A673 (cell line): ENCODE results near the gene MRGPRF. TPM values are rescaled to one million over a fixed set of nuclear protein-coding genes. Genes with fewer than 3 reads are reported as not detected.

Experiments used
- Bru-seq: library from RNA; stranded (reverse); fragments of 400-500 nt; gene quantifications from one replicate; lab custom pipeline; 2021; lab: Mats Ljungman, UMichigan
- BruChase-seq, 2 experiments: library from RNA; stranded (reverse); fragments of 400-500 nt; gene quantifications; one replicate each; lab custom pipeline; 2021; lab: Mats Ljungman, UMichigan
- BruUV-seq: library from RNA; stranded (reverse); fragments of 400-500 nt; replicated peaks from 2 replicates; lab custom pipeline; 2021; lab: Mats Ljungman, UMichigan
- CTCF ChIA-PET: fragments of 300-600 bp; sonication (Branson Sonifier 250); formaldehyde crosslinking; loops from one replicate; lab custom pipeline; 2022; ENCODE audit warnings: antibody characterized with exemption; lab: Charles Lee
- POLR2A ChIA-PET: fragments of 300-600 bp; sonication (Branson Sonifier 250); formaldehyde crosslinking; loops from one replicate; lab custom pipeline; 2022; ENCODE audit warnings: antibody characterized with exemption; ENCODE audit not compliant: low non-redundant PET; lab: Charles Lee
- DNase-seq: peaks from one replicate; pipeline ENCODE4 v3.0.0-alpha.2; 2015; ENCODE audit warnings: low spot score
- H3K27ac ChIP-seq: fragments of 200-600 bp; sonication (generic); 2 replicates; pipeline ENCODE4 v1.5.1; 2016; ENCODE audit warnings: mixed run types, low read depth, mild to moderate bottlenecking, mixed read lengths, antibody characterized with exemption, low read length; ENCODE audit not compliant: poor library complexity, severe bottlenecking
- H3K27me3 ChIP-seq: fragments of 200-600 bp; sonication (generic); replicated peaks from 2 replicates; pipeline ENCODE4 v1.6.1; 2017; ENCODE audit warnings: mixed run types, low read depth, mild to moderate bottlenecking, mixed read lengths, antibody characterized with exemption, low read length; ENCODE audit not compliant: insufficient read depth, poor library complexity
- H3K36me3 ChIP-seq: fragments of 200-600 bp; sonication (generic); 2 replicates; pipeline ENCODE4 v1.6.1; 2016; ENCODE audit warnings: mixed run types, mild to moderate bottlenecking, mixed read lengths, antibody characterized with exemption, low read length; ENCODE audit not compliant: insufficient read depth, poor library complexity, severe bottlenecking
- H3K4me1 ChIP-seq: fragments of 200-600 bp; sonication (generic); 2 replicates; pipeline ENCODE4 v1.6.1; 2017; ENCODE audit warnings: mixed run types, mild to moderate bottlenecking, mixed read lengths, antibody characterized with exemption, low read length; ENCODE audit not compliant: insufficient read depth, poor library complexity, severe bottlenecking
- H3K4me3 ChIP-seq: fragments of 200-600 bp; sonication (generic); 2 replicates; pipeline ENCODE4 v1.5.1; 2016; ENCODE audit warnings: low read depth, mixed run types, mild to moderate bottlenecking, mixed read lengths, low read length; ENCODE audit not compliant: poor library complexity, severe bottlenecking
- H3K9me3 ChIP-seq: fragments of 200-600 bp; sonication (generic); 2 replicates; pipeline ENCODE4 v1.6.1; 2016; ENCODE audit warnings: mixed run types, low read depth, mild to moderate bottlenecking, mixed read lengths, antibody characterized with exemption, low read length; ENCODE audit not compliant: poor library complexity, severe bottlenecking
- EZH2 ChIP-seq: fragments of 200-600 bp; sonication (generic); IDR thresholded peaks from 2 replicates; pipeline ENCODE4 v1.6.1; 2017; ENCODE audit warnings: borderline replicate concordance, low read depth, mild to moderate bottlenecking, mixed read lengths, antibody characterized with exemption, low read length; ENCODE audit not compliant: poor library complexity, severe bottlenecking
- intact Hi-C: fragments of 100-400 bp; cut with micrococcal nuclease; formaldehyde crosslinking; loops from one replicate; pipeline ENCODE4 v1.10.0; 2022; ENCODE audit not compliant: unreplicated experiment
- long read RNA-seq: library from polyadenylated mRNA; stranded (forward); transcript quantifications from one replicate; pipeline ENCODE4 v2.0.0, GENCODE V29; 2022
- total RNA-seq: library from RNA; stranded (reverse); gene quantifications from 2 replicates; pipeline ENCODE4 v1.2.3, GENCODE V29; 2021
- TF ChIP-seq, protein P1 (sequence below): fragments of 300-800, 200-600 bp; sonication (generic); conservative IDR thresholded peaks from 2 replicates; pipeline ENCODE4 v1.5.1; 2017; ENCODE audit warnings: low read depth, mild to moderate bottlenecking, antibody characterized with exemption, low read length, moderate library complexity, mixed read lengths

MRGPRF gene, protein sequence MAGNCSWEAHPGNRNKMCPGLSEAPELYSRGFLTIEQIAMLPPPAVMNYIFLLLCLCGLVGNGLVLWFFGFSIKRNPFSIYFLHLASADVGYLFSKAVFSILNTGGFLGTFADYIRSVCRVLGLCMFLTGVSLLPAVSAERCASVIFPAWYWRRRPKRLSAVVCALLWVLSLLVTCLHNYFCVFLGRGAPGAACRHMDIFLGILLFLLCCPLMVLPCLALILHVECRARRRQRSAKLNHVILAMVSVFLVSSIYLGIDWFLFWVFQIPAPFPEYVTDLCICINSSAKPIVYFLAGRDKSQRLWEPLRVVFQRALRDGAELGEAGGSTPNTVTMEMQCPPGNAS
- total RNA-seq (5.2 and 9.3 TPM in 2 replicates), Bru-seq, nascent RNA (percentile 35 among the genes with signal in this experiment), BruChase-seq, experiment 1, labeled RNA remaining after a 2-hour chase (percentile 42 among the genes with signal in this experiment), BruChase-seq, experiment 2, labeled RNA remaining after a 6-hour chase (percentile 45 among the genes with signal in this experiment)
- long read RNA-seq, transcript MRGPRF-201 (3 exons, 2,295 nt) = major isoform, 7 of 15 reads
- long read RNA-seq, partial matches to known transcripts = 0 of 15 reads
- long read RNA-seq, other reads (novel, unspliced or antisense) = 8 of 15 reads

DNA sequence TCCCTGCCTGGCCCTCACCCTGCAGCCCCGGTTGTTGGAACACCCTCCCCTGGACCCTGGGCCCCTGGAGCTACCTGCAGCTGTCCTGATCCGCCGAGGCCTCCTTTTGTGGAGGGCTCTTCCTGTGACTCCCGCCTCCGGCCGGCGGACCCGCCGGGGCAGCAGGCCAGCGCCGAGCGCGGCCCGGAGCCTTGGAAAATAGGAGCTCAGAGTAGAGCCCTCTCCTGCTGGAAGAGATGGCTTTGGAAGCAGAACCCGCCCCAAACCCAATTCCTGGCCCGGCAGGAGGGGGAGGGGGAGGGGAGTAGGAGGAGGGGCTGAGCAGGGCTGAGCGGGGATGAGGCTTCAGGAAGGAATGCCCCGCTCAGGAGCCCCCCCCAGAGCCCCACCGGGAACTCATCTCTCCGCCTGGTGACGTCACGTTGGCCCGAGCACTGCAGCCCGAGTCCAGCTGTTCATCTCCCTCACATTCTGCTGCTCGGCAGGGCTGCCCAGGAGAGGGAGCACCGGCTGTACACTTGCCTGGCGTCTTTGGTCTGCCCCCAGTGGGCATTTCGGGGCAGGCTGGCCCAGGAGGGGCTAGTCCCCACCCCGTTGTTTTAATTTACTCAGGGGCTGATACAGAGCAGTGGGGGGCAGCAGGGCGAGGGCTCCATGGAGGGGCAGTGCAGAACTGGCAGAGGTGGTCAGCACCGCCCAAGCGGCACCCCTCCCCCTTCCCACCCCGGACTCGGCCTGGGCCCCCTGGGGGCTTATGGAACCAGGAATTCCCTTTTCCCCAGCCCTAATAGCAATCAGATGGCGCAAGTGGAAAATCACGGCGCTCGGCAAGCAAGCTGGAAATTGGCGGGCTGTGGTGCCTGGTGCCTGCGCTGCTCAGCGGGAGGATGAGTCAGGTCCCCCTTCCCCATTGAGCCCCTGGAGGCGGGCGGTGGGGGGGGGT, at the start of gene MRGPRF:
MRGPRF (minus strand) TSS at position 238 of the 943 bp plus-strand sequence. CDS start 3,345 bp downstream, outside the sequence.
- BruUV-seq = no TSS peak
- CTCF ChIA-PET = interaction anchor here (0.6 to 1.0 kb wide), 3 partner anchors 31 to 57 kb away, joined by 5 to 7 read pairs (median 5); no protein-coding TSS in a partner anchor
- peaks cover 38% of the 10 kb centered on the region for H3K4me1 ChIP-seq
- H3K27ac ChIP-seq = no peak within 1 kb of the TSS
- POLR2A ChIA-PET = interaction anchor here (0.7 kb wide), 1 partner anchor 726 kb away, joined by 6 read pairs; no protein-coding TSS in a partner anchor
- H3K36me3 ChIP-seq = no peaks in the 10 kb centered on the region
- H3K4me3 ChIP-seq = peak within 1 kb of the TSS; percentile 36
- intact Hi-C loops = no loop called here
- peak; percentile 88 for DNase-seq
- no peaks in the 10 kb centered on the region for H3K27me3 ChIP-seq
- no peaks in the 10 kb centered on the region for H3K9me3 ChIP-seq
- TF ChIP-seq EZH2 = no peak
- TF ChIP-seq, protein P1, sequence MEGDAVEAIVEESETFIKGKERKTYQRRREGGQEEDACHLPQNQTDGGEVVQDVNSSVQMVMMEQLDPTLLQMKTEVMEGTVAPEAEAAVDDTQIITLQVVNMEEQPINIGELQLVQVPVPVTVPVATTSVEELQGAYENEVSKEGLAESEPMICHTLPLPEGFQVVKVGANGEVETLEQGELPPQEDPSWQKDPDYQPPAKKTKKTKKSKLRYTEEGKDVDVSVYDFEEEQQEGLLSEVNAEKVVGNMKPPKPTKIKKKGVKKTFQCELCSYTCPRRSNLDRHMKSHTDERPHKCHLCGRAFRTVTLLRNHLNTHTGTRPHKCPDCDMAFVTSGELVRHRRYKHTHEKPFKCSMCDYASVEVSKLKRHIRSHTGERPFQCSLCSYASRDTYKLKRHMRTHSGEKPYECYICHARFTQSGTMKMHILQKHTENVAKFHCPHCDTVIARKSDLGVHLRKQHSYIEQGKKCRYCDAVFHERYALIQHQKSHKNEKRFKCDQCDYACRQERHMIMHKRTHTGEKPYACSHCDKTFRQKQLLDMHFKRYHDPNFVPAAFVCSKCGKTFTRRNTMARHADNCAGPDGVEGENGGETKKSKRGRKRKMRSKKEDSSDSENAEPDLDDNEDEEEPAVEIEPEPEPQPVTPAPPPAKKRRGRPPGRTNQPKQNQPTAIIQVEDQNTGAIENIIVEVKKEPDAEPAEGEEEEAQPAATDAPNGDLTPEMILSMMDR = peak; percentile 59

DNA sequence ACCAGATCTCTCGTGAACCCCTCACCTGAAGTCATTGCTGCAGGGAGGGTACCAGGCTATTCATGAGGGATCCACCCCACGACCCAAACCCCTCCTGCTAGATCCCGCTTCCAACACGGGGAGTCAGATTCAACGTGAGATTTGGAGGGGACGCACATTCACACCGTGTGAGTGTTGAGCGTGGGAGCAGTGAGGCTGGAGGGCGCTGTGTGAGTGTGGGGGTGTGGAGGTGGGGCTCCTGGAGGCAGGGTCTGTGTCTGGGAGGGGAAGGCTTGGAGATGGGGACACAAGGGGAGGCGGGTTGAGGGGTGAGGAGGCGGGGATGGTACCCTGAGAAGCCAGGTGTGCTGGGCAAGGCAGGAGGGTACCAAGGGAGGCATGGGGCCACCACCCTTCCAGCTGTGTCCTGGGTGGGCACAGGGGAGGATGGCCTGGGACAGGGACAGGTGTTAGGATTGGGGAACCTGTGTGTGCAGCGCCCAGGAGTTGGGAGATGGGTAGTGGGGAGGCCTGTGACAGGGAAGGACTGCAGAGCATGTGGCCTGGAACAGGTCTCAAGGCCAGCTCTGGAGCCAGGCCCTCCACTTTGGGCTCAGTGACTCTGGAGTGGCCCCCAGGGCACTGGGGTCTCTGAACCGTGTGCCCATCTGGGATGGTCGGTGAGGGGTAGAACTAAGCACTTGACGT, 49.3 kb upstream of the MRGPRF start:
- ChIA-PET CTCF (interaction anchor here (0.5 kb wide), 1 partner anchor 18 kb away, joined by 3 read pairs; no protein-coding TSS in a partner anchor), POLR2A (no interaction called here)
- Histone ChIP-seq H3K9me3 (no peaks in the 10 kb centered on the region), H3K27ac (no peak overlapping the region), H3K4me1 (no peaks in the 10 kb centered on the region), H3K4me3 (no peak overlapping the region), H3K27me3 (no peaks in the 10 kb centered on the region), H3K36me3 (peaks cover 8% of the 10 kb centered on the region)
- TF ChIP-seq EZH2 = no peak
- TF ChIP-seq, protein P1 = no peak
- no TSS peak for BruUV-seq
- intact Hi-C loops = no loop called here
- no peak for DNase-seq

DNA sequence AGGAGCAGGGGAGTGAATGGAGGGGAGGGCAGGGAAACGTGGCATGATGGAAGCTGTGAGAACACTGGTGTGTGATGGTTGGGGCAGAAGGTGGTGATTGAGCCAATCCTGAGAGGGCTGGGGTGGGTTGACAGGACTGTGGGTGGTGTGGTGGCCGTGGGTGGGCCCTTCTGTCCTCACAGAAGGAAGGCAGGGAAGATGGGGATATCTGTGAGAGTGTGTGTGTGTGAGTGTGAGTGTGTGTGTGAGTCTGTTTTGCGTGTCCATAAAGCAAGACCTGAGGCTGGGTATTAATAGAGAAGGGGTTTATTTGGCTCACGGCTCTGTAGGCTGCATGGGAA, 48.6 kb upstream of the MRGPRF start:
- ChIA-PET POLR2A (no interaction called here), CTCF (no interaction called here)

More for the DNA sequence above, 48.6 kb upstream of the MRGPRF start:
- Histone ChIP-seq H3K27ac (no peak overlapping the region), H3K4me3 (no peak overlapping the region), H3K36me3 (peaks cover 8% of the 10 kb centered on the region), H3K4me1 (no peaks in the 10 kb centered on the region), H3K27me3 (no peaks in the 10 kb centered on the region), H3K9me3 (no peaks in the 10 kb centered on the region)
- intact Hi-C loops = no loop called here
- no TSS peak for BruUV-seq
- DNase-seq = no peak
- TF ChIP-seq EZH2 = no peak
